Endothelial cell of umbilical vein (primary cell): ENCODE data around the gene TRIM3. TPM values are rescaled to one million over a fixed set of nuclear protein-coding genes. Genes with fewer than 3 reads are reported as not detected.

ENCODE experiments used
- BruUV-seq: library from RNA; stranded (reverse); fragments of 400-500 nt; replicated peaks from 2 replicates; lab custom pipeline; 2021; lab: Mats Ljungman, UMichigan
- CTCF ChIA-PET: fragments of 300-600, 350-600 bp; sonication (Branson Sonifier 250); formaldehyde crosslinking; loops from one replicate; lab custom pipeline; 2021; ENCODE audit warnings: antibody characterized with exemption, inconsistent platforms; lab: Charles Lee
- POLR2A ChIA-PET: fragments of 300-600, 350-600 bp; sonication (Branson Sonifier 250); formaldehyde crosslinking; loops from one replicate; lab custom pipeline; 2021; ENCODE audit warnings: antibody characterized with exemption, inconsistent platforms; lab: Charles Lee
- DNase-seq: peaks from one replicate; pipeline ENCODE4 v3.0.0-alpha.2; 2011; ENCODE audit warnings: low read depth, low spot score
- FAIRE-seq: peaks from 2 replicates; lab custom pipeline; 2011; peaks lifted over from hg19 to GRCh38; lab: Jason Lieb, UNC
- H2AFZ ChIP-seq: 2 replicates; pipeline ENCODE4 v1.6.0; 2012; ENCODE audit warnings: low read depth, low read length, control low read depth, inconsistent platforms
- H3K27ac ChIP-seq: 2 replicates; pipeline ENCODE4 v1.5.1; 2011; ENCODE audit warnings: low read depth, mild to moderate bottlenecking, control low read depth, low read length, moderate library complexity; ENCODE audit not compliant: insufficient read depth
- H3K27me3 ChIP-seq, 2 experiments: 2 replicates each; pipeline versions ENCODE4 v1.6.0 to v1.6.1; 2011; ENCODE audit warnings: low read length in 2 of 2, mixed read lengths in 1 of 2; ENCODE audit not compliant: control insufficient read depth in 2 of 2, insufficient read depth in 2 of 2
- H3K36me3 ChIP-seq, 2 experiments: 2 replicates in 1 of 2; 3 replicates in 1 of 2; pipeline ENCODE4 v1.5.1; 2011; ENCODE audit warnings: low read length in 2 of 2, mild to moderate bottlenecking in 1 of 2, moderate library complexity in 1 of 2; ENCODE audit not compliant: control insufficient read depth in 2 of 2, insufficient read depth in 2 of 2; ENCODE audit errors: extremely low read depth in 1 of 2
- H3K4me1 ChIP-seq: 3 replicates; pipeline ENCODE4 v1.5.1; 2011; ENCODE audit warnings: mild to moderate bottlenecking, low read length; ENCODE audit not compliant: control insufficient read depth, insufficient read depth; ENCODE audit errors: extremely low read depth
- H3K4me2 ChIP-seq: 2 replicates; pipeline ENCODE4 v1.6.1; 2011; ENCODE audit warnings: low read length, control low read depth, mixed read lengths; ENCODE audit not compliant: insufficient read depth
- H3K4me3 ChIP-seq, 3 experiments: fragments of 200-600 bp in 1 of 3; sonication (generic), shearing (Covaris generic) in 1 of 3; replicated peaks in 1 of 3; 2 replicates each; pipeline ENCODE4 v1.5.1; 2011 to 2016; ENCODE audit warnings: control low read depth in 3 of 3, low read length in 3 of 3, mild to moderate bottlenecking in 2 of 3, inconsistent platforms in 1 of 3, low read depth in 1 of 3, moderate library complexity in 1 of 3; ENCODE audit not compliant: insufficient read depth in 1 of 3
- H3K79me2 ChIP-seq: 2 replicates; pipeline ENCODE4 v1.6.0; 2012; ENCODE audit warnings: low read length, inconsistent platforms; ENCODE audit not compliant: control insufficient read depth, insufficient read depth
- H3K9ac ChIP-seq: replicated peaks from 2 replicates; pipeline ENCODE3; 2011; ENCODE audit warnings: low read length, control low read depth; ENCODE audit not compliant: insufficient read depth; ENCODE audit errors: extremely low read depth
- H3K9me1 ChIP-seq: replicated peaks from 3 replicates; pipeline ENCODE4 v1.6.0; 2011; ENCODE audit warnings: mild to moderate bottlenecking, low read length; ENCODE audit not compliant: control insufficient read depth, insufficient read depth; ENCODE audit errors: extremely low read depth
- H3K9me3 ChIP-seq: replicated peaks from 2 replicates; pipeline ENCODE4 v1.5.1; 2012; ENCODE audit warnings: low read length, inconsistent platforms; ENCODE audit not compliant: control insufficient read depth, insufficient read depth
- H4K20me1 ChIP-seq: replicated peaks from 2 replicates; pipeline ENCODE3; 2011; ENCODE audit warnings: mild to moderate bottlenecking, low read length; ENCODE audit not compliant: control insufficient read depth, insufficient read depth; ENCODE audit errors: extremely low read depth
- EZH2 ChIP-seq: IDR thresholded peaks from 2 replicates; pipeline ENCODE4 v1.6.1; 2012; ENCODE audit warnings: borderline replicate concordance, low read depth, mild to moderate bottlenecking, moderate library complexity, low read length, inconsistent platforms; ENCODE audit not compliant: severe bottlenecking
- FOS ChIP-seq: IDR thresholded peaks from 2 replicates; pipeline ENCODE4 v1.6.1; 2011; ENCODE audit warnings: mild to moderate bottlenecking, low read length, moderate library complexity, borderline replicate concordance; ENCODE audit not compliant: insufficient read depth
- GATA2 ChIP-seq: IDR thresholded peaks from 2 replicates; pipeline ENCODE4 v1.7.0; 2011; ENCODE audit warnings: low read depth, mild to moderate bottlenecking, moderate library complexity, mixed read lengths, low read length; ENCODE audit not compliant: insufficient read length, insufficient read depth
- JUN ChIP-seq: IDR thresholded peaks from 2 replicates; pipeline ENCODE4 v1.6.1; 2011; ENCODE audit warnings: borderline replicate concordance, low read depth; ENCODE audit not compliant: insufficient read length, insufficient read depth
- MYC ChIP-seq: IDR thresholded peaks from one replicate; pipeline ENCODE4 v1.6.1; 2011; ENCODE audit warnings: mild to moderate bottlenecking, low read depth, low read length
- POLR2A ChIP-seq: IDR thresholded peaks from 2 replicates; pipeline ENCODE4 v1.6.1; 2012; ENCODE audit warnings: low read depth, mild to moderate bottlenecking, control low read depth, low read length
- POLR2AphosphoS5 ChIP-seq: IDR thresholded peaks from 2 replicates; pipeline ENCODE4 v1.6.1; 2012; ENCODE audit warnings: low read depth, mild to moderate bottlenecking, control low read depth, low read length, moderate library complexity; ENCODE audit not compliant: insufficient read depth
- dilution Hi-C: fragments of 300-500 bp; cut with MboI; formaldehyde crosslinking; loops from one replicate; pipeline ENCODE4 v1.15.0; 2019; ENCODE audit warnings: low sequenced_read_pairs; ENCODE audit not compliant: extremely low pct_ligation_motif_present
- intact Hi-C: fragments of 100-400 bp; cut with micrococcal nuclease; formaldehyde crosslinking; loops from one replicate; pipeline ENCODE4 v1.10.0; 2022
- polyA plus RNA-seq, 4 experiments: library from polyadenylated mRNA; depleted of rRNA in 3 of 4; stranded (reverse) in 3 of 4; unstranded in 1 of 4; fragments of >200 nt; gene quantifications; 2 replicates each; pipeline versions ENCODE4 v1.2.1 to v1.2.3, GENCODE V29; 2011 to 2012; ENCODE audit warnings: missing spikeins in 1 of 4
- total RNA-seq: library from RNA; stranded (reverse); gene quantifications from 2 replicates; pipeline ENCODE4 v1.2.3, GENCODE V29; 2021
- TF ChIP-seq, protein P1 (sequence below), 2 donors: IDR thresholded peaks; 1 replicate in 1 of 2; 2 replicates in 1 of 2; pipeline ENCODE4 v1.5.1; 2011; ENCODE audit warnings: low read length in 2 of 2, mild to moderate bottlenecking in 2 of 2, moderate library complexity in 2 of 2, control low read depth in 1 of 2, inconsistent platforms in 1 of 2, low read depth in 1 of 2; ENCODE audit not compliant: insufficient read depth in 1 of 2; ENCODE audit errors: extremely low read depth in 1 of 2
- TF ChIP-seq, protein P2 (sequence below): IDR thresholded peaks from 2 replicates; pipeline ENCODE4 v1.6.1; 2011; ENCODE audit not compliant: insufficient read depth, insufficient read length

Gene TRIM3
- total and polyA plus RNA-seq, 2 donors (not counting 3 experiments of a cell fraction or from before 2014, with no cell fraction given) = 21.8 to 29.2 TPM

DNA sequence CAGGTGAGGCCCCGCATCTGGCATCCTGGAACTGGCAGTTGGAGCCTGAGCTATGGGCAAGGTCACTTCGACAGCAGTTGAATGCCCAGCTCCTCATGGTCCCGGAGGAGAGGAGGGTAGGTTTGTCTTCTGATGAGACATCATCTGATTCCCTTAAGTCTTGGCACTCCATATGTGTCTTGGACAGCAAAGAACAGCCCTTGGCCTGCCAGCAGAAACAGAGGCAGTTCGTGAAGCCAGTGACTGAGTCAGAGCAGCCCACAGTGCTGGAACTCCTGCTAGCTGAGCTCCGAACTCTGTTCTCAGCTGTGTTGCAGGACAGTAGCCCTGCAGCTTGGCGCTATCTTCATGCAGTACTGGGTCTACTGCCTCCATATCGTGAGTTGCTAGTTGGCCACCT lies 24.4 kb upstream of the TRIM3 start:
- DNase-seq (no peak), FAIRE-seq (no peak)
- H3K4me1 ChIP-seq = no peaks in the 10 kb centered on the region
- no peak overlapping the region for H3K27ac ChIP-seq
- H2AFZ ChIP-seq = no peak overlapping the region
- H3K79me2 ChIP-seq = no peaks in the 10 kb centered on the region
- H3K9me3 ChIP-seq = no peaks in the 10 kb centered on the region
- H3K36me3 ChIP-seq = peaks cover 0 to 2% of the 10 kb centered on the region in 2 experiments
- BruUV-seq = no TSS peak
- H4K20me1 ChIP-seq = no peaks in the 10 kb centered on the region
- TF ChIP-seq POLR2A (no peak), EZH2 (no peak), GATA2 (no peak), MYC (no peak), POLR2AphosphoS5 (no peak), FOS (no peak), JUN (no peak)
- TF ChIP-seq, protein P1, sequence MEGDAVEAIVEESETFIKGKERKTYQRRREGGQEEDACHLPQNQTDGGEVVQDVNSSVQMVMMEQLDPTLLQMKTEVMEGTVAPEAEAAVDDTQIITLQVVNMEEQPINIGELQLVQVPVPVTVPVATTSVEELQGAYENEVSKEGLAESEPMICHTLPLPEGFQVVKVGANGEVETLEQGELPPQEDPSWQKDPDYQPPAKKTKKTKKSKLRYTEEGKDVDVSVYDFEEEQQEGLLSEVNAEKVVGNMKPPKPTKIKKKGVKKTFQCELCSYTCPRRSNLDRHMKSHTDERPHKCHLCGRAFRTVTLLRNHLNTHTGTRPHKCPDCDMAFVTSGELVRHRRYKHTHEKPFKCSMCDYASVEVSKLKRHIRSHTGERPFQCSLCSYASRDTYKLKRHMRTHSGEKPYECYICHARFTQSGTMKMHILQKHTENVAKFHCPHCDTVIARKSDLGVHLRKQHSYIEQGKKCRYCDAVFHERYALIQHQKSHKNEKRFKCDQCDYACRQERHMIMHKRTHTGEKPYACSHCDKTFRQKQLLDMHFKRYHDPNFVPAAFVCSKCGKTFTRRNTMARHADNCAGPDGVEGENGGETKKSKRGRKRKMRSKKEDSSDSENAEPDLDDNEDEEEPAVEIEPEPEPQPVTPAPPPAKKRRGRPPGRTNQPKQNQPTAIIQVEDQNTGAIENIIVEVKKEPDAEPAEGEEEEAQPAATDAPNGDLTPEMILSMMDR (IDR thresholded peaks at IDR 0.05; ENCODE audit: extremely low read depth in 1 of 2, insufficient read depth in 1 of 2, low read depth in 1 of 2, low read length in 2 of 2) = no peak
- TF ChIP-seq, protein P2, sequence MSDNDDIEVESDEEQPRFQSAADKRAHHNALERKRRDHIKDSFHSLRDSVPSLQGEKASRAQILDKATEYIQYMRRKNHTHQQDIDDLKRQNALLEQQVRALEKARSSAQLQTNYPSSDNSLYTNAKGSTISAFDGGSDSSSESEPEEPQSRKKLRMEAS = no peak
- no peaks in the 10 kb centered on the region for H3K27me3 ChIP-seq
- intact Hi-C loops = no loop called here
- H3K9ac ChIP-seq = no peak overlapping the region
- no peak overlapping the region for H3K4me3 ChIP-seq
- ChIA-PET CTCF (interaction anchor here (0.8 to 3.1 kb wide), 6 partner anchors 33 to 119 kb away, joined by 3 to 9 read pairs (median 6); no protein-coding TSS in a partner anchor), POLR2A (no interaction called here)
- dilution Hi-C loops = no loop called here
- H3K9me1 ChIP-seq = no peaks in the 10 kb centered on the region
- H3K4me2 ChIP-seq = no peak overlapping the region
